GM12892 (cell line): ENCODE data around the gene ZNF853.

Source experiments
- POLR2A ChIP-seq: IDR thresholded peaks from 2 replicates; pipeline ENCODE4 v1.6.1; 2011; ENCODE audit warnings: low read depth, low read length, control low read depth
- TAF1 ChIP-seq: IDR thresholded peaks from 2 replicates; pipeline ENCODE4 v1.6.1; 2011; ENCODE audit warnings: low read depth, mild to moderate bottlenecking, control low read depth, low read length, borderline replicate concordance

DNA sequence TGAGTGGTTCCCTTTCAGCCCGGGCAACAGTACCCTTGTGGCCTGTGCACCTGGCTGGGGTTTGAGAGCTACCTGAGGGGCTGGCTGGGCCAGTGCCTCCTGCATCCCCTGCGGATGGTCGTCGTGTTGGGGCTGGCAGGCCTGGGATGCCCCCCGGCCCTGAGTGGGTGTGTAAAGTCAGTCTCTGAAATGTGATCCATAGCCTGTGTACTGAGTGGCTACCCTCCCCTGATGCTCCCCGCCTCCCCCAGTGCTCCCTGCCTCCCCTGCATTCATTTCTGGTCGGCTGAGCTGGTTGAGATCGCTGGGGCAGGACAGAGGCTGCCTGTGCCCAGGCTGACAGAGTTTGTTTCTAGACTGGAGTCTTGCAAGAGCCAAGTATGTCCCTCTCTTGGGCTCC, 31.1 kb downstream of the ZNF853 start:
- TF ChIP-seq POLR2A: no peak
- no peak for TF ChIP-seq TAF1
